Activated naive CD4-positive, alpha-beta T cell treated with anti-CD3 and anti-CD28 coated beads, Interleukin-2, amount 10 ng/mL, durations not matched to agents 7 days and 5 days (primary cell): ENCODE measurements around the gene STAT1.

ENCODE experiments used
- CTCF ChIA-PET: fragments of 350-600 bp; sonication (Branson Sonifier 250); formaldehyde crosslinking; loops from one replicate; lab custom pipeline; 2021; ENCODE audit warnings: antibody characterized with exemption; lab: Charles Lee
- DNase-seq: peaks from one replicate; pipeline ENCODE4 v3.0.0-alpha.2; 2020
- H3K27ac Mint-ChIP-seq: one replicate; pipeline ENCODE4 v1.8.0; 2021; ENCODE audit warnings: mild to moderate bottlenecking, moderate library complexity, mixed read lengths
- H3K27me3 Mint-ChIP-seq: one replicate; pipeline ENCODE4 v1.8.0; 2021; ENCODE audit warnings: mild to moderate bottlenecking, mixed read lengths
- H3K36me3 Mint-ChIP-seq: one replicate; pipeline ENCODE4 v1.8.0; 2021; ENCODE audit warnings: mixed read lengths
- H3K4me1 Mint-ChIP-seq: one replicate; pipeline ENCODE4 v1.8.0; 2021; ENCODE audit warnings: mixed read lengths
- H3K4me3 Mint-ChIP-seq: one replicate; pipeline ENCODE4 v1.8.0; 2021; ENCODE audit warnings: mild to moderate bottlenecking, moderate library complexity, mixed read lengths
- H3K9me3 Mint-ChIP-seq: one replicate; pipeline ENCODE4 v1.8.0; 2021; ENCODE audit warnings: mixed read lengths

STAT1 gene

GRCh38 chr2:191009541-191010374, 4.2 kb downstream of the STAT1 start:
- peaks cover 61% of the 10 kb centered on the region for H3K4me1 Mint-ChIP-seq
- CTCF ChIA-PET = no interaction called here

GRCh38 chr2:191008286-191008685, 5.7 kb downstream of the STAT1 start:
- CTCF ChIA-PET = interaction anchor here (1.3 kb wide), 1 partner anchor 22 kb away, joined by 5 read pairs; no protein-coding TSS in a partner anchor

More at GRCh38 chr2:191009541-191010374, 4.2 kb downstream of the STAT1 start:
- H3K9me3 Mint-ChIP-seq = peaks cover 13% of the 10 kb centered on the region
- H3K27ac Mint-ChIP-seq = peak overlapping the region; percentile 73
- peaks cover 67% of the 10 kb centered on the region for H3K36me3 Mint-ChIP-seq
- peak overlapping the region; percentile 62 for H3K4me3 Mint-ChIP-seq
- H3K27me3 Mint-ChIP-seq = no peaks in the 10 kb centered on the region
- no peak for DNase-seq

GRCh38 chr2:191006997-191007783, 6.8 kb downstream of the STAT1 start:
- DNase-seq = no peak
- peaks cover 93% of the 10 kb centered on the region for H3K36me3 Mint-ChIP-seq
- H3K4me3 Mint-ChIP-seq = peak overlapping the region; percentile 18
- H3K27me3 Mint-ChIP-seq = no peaks in the 10 kb centered on the region
- peaks cover 26% of the 10 kb centered on the region for H3K9me3 Mint-ChIP-seq
- H3K4me1 Mint-ChIP-seq = peaks cover 86% of the 10 kb centered on the region
- CTCF ChIA-PET = interaction anchor here (1.3 kb wide), 1 partner anchor 21 kb away, joined by 5 read pairs; no protein-coding TSS in a partner anchor
- peak overlapping the region; percentile 64 for H3K27ac Mint-ChIP-seq

More at GRCh38 chr2:191008286-191008685, 5.7 kb downstream of the STAT1 start:
- Mint-ChIP-seq H3K4me1 (peaks cover 75% of the 10 kb centered on the region), H3K9me3 (peaks cover 26% of the 10 kb centered on the region), H3K4me3 (peak overlapping the region; percentile 63), H3K36me3 (peaks cover 82% of the 10 kb centered on the region), H3K27ac (peak overlapping the region; percentile 80), H3K27me3 (no peaks in the 10 kb centered on the region)
- no peak for DNase-seq

GRCh38 chr2:191006297-191006696, 7.7 kb downstream of the STAT1 start:
- CTCF ChIA-PET = no interaction called here
- H3K27me3 Mint-ChIP-seq = no peaks in the 10 kb centered on the region
- H3K36me3 Mint-ChIP-seq = peaks cover 96% of the 10 kb centered on the region
- H3K9me3 Mint-ChIP-seq = peaks cover 26% of the 10 kb centered on the region
- no peak for DNase-seq
- H3K4me3 Mint-ChIP-seq = peak overlapping the region; percentile 8
- peaks cover 89% of the 10 kb centered on the region for H3K4me1 Mint-ChIP-seq
- no peak overlapping the region for H3K27ac Mint-ChIP-seq

- DNase-seq = no peak
- CTCF ChIA-PET = interaction anchor here (1.5 kb wide), 1 partner anchor 20 kb away, joined by 3 read pairs; no protein-coding TSS in a partner anchor
- Mint-ChIP-seq H3K27ac (peak overlapping the region; percentile 79), H3K36me3 (peaks cover 99% of the 10 kb centered on the region), H3K4me3 (peak overlapping the region; percentile 27), H3K4me1 (peaks cover 89% of the 10 kb centered on the region), H3K9me3 (peaks cover 26% of the 10 kb centered on the region), H3K27me3 (no peaks in the 10 kb centered on the region)
Observed at GRCh38 chr2:191003405-191004309, 10.3 kb downstream of the STAT1 start.

GRCh38 chr2:191001624-191002023, 12.3 kb downstream of the STAT1 start:
- no peak overlapping the region for H3K4me3 Mint-ChIP-seq
- no peak for DNase-seq
- H3K27ac Mint-ChIP-seq = peak overlapping the region; percentile 75
- CTCF ChIA-PET = interaction anchor here (1.4 to 1.6 kb wide), 2 partner anchors 10 to 27 kb away, joined by 4 to 6 read pairs; no protein-coding TSS in a partner anchor
- H3K27me3 Mint-ChIP-seq = no peaks in the 10 kb centered on the region
- peaks cover 85% of the 10 kb centered on the region for H3K4me1 Mint-ChIP-seq
- H3K36me3 Mint-ChIP-seq = peaks cover 96% of the 10 kb centered on the region
- peaks cover 23% of the 10 kb centered on the region for H3K9me3 Mint-ChIP-seq

- Mint-ChIP-seq H3K9me3 (peaks cover 18% of the 10 kb centered on the region), H3K36me3 (peaks cover 96% of the 10 kb centered on the region), H3K27ac (peak overlapping the region; percentile 47), H3K4me1 (peaks cover 85% of the 10 kb centered on the region), H3K27me3 (no peaks in the 10 kb centered on the region), H3K4me3 (no peak overlapping the region)
- CTCF ChIA-PET = no interaction called here
- no peak for DNase-seq
Observed at GRCh38 chr2:191001032-191001431, 12.9 kb downstream of the STAT1 start.

GRCh38 chr2:190999949-191000665, 13.9 kb downstream of the STAT1 start:
- peak overlapping the region; percentile 46 for H3K27ac Mint-ChIP-seq
- H3K27me3 Mint-ChIP-seq = no peaks in the 10 kb centered on the region
- peaks cover 16% of the 10 kb centered on the region for H3K9me3 Mint-ChIP-seq
- H3K4me3 Mint-ChIP-seq = no peak overlapping the region
- peaks cover 96% of the 10 kb centered on the region for H3K36me3 Mint-ChIP-seq
- H3K4me1 Mint-ChIP-seq = peaks cover 88% of the 10 kb centered on the region
- CTCF ChIA-PET = no interaction called here
- no peak for DNase-seq

GRCh38 chr2:190999058-190999457, 14.9 kb downstream of the STAT1 start:
- Mint-ChIP-seq H3K27ac (peak overlapping the region; percentile 38), H3K9me3 (peaks cover 6% of the 10 kb centered on the region), H3K4me1 (peaks cover 84% of the 10 kb centered on the region), H3K4me3 (no peak overlapping the region), H3K36me3 (peaks cover 93% of the 10 kb centered on the region), H3K27me3 (no peaks in the 10 kb centered on the region)
- CTCF ChIA-PET = no interaction called here
- DNase-seq = no peak

- no peak overlapping the region for H3K4me3 Mint-ChIP-seq
- H3K36me3 Mint-ChIP-seq = peaks cover 93% of the 10 kb centered on the region
- DNase-seq = no peak
- H3K4me1 Mint-ChIP-seq = peaks cover 82% of the 10 kb centered on the region
- no peaks in the 10 kb centered on the region for H3K9me3 Mint-ChIP-seq
- no peaks in the 10 kb centered on the region for H3K27me3 Mint-ChIP-seq
- CTCF ChIA-PET = interaction anchor here (0.7 to 1.1 kb wide), 3 partner anchors 14 to 37 kb away, joined by 3 to 4 read pairs (median 3); no protein-coding TSS in a partner anchor
- peak overlapping the region; percentile 55 for H3K27ac Mint-ChIP-seq
Observed at GRCh38 chr2:190997526-190998113, 16.4 kb downstream of the STAT1 start.

GRCh38 chr2:190996947-190997346, 17.0 kb downstream of the STAT1 start:
- CTCF ChIA-PET = interaction anchor here (0.9 to 1.1 kb wide), 4 partner anchors 9 to 159 kb away, joined by 3 to 4 read pairs (median 3); no protein-coding TSS in a partner anchor
- H3K36me3 Mint-ChIP-seq = peaks cover 90% of the 10 kb centered on the region

GRCh38 chr2:190996338-190996946, 17.5 kb downstream of the STAT1 start:
- peak; percentile 54 for DNase-seq

More at GRCh38 chr2:190996947-190997346, 17.0 kb downstream of the STAT1 start:
- H3K9me3 Mint-ChIP-seq = no peaks in the 10 kb centered on the region
- H3K27me3 Mint-ChIP-seq = no peaks in the 10 kb centered on the region
- no peak overlapping the region for H3K4me3 Mint-ChIP-seq
- peak overlapping the region; percentile 55 for H3K27ac Mint-ChIP-seq
- DNase-seq = no peak
- H3K4me1 Mint-ChIP-seq = peaks cover 81% of the 10 kb centered on the region

More at GRCh38 chr2:190996338-190996946, 17.5 kb downstream of the STAT1 start:
- Mint-ChIP-seq H3K27me3 (no peaks in the 10 kb centered on the region), H3K4me1 (peaks cover 79% of the 10 kb centered on the region), H3K27ac (peak overlapping the region; percentile 76), H3K4me3 (no peak overlapping the region), H3K36me3 (peaks cover 86% of the 10 kb centered on the region), H3K9me3 (no peaks in the 10 kb centered on the region)
- CTCF ChIA-PET = interaction anchor here (1.0 to 1.1 kb wide), 3 partner anchors 9 to 160 kb away, joined by 3 to 4 read pairs (median 3); no protein-coding TSS in a partner anchor
